ENCODE results near the gene PPP1R13L. TPM values are rescaled to one million over a fixed set of nuclear protein-coding genes. Genes with fewer than 3 reads are reported as not detected.

PPP1R13L gene
- total and polyA plus RNA-seq, 2 of the 8 experiments (the other 6 are each of a cell fraction or from before 2014, with no cell fraction given), result 9.1 to 15.3 TPM

GRCh38 chr19:45404557-45405434 lies at the start of gene PPP1R13L (continued):
- TF ChIP-seq HDAC2 (IDR thresholded peaks at IDR 0.05; ENCODE audit: borderline replicate concordance in 1 of 2, low read depth in 2 of 2, low read length in 2 of 2) (peak; percentile 50 to 96; a peak in 2 of 4 replicates), CHD2 (IDR thresholded peaks at IDR 0.05; ENCODE audit: low read length) (no peak), ATF3 (IDR thresholded peaks at IDR 0.05; ENCODE audit: insufficient read depth, low read depth, low read length) (no peak), TCF12 (IDR thresholded peaks at IDR 0.05; ENCODE audit: low read depth, low read length) (no peak), SIX5 (IDR thresholded peaks at IDR 0.05; ENCODE audit: low read depth, low read length) (peak; percentile 48; the same call in 1 of the 2 replicates), POLR2AphosphoS5 (IDR thresholded peaks at IDR 0.05; ENCODE audit: low read depth, low read length) (no peak), YY1 (IDR thresholded peaks at IDR 0.05; ENCODE audit: low read depth, low read length) (no peak), E2F6 (IDR thresholded peaks at IDR 0.05) (no peak; the same call in 1 of the 2 replicates), RBBP5 (IDR thresholded peaks at IDR 0.05; ENCODE audit: borderline replicate concordance, low read depth, low read length) (no peak), TAF1 (IDR thresholded peaks at IDR 0.05; ENCODE audit: low read depth, low read length) (no peak), CREB1 (IDR thresholded peaks at IDR 0.05) (peak; percentile 11), NANOG (IDR thresholded peaks at IDR 0.05; ENCODE audit: insufficient read depth, low read depth, low read length, poor library complexity, severe bottlenecking) (no peak), FOSL1 (IDR thresholded peaks at IDR 0.05; ENCODE audit: insufficient read depth, low read depth, low read length) (no peak), BRCA1 (IDR thresholded peaks at IDR 0.05; ENCODE audit: low read depth, low read length) (no peak), EP300 (IDR thresholded peaks at IDR 0.05; ENCODE audit: borderline replicate concordance in 1 of 2, low read depth in 2 of 2, low read length in 2 of 2) (no peak), CTBP2 (IDR thresholded peaks at IDR 0.05; ENCODE audit: borderline replicate concordance, insufficient read depth, insufficient read length, low read length) (no peak), JUND (IDR thresholded peaks at IDR 0.05; ENCODE audit: low read length) (no peak), SUZ12 (IDR thresholded peaks at IDR 0.05; ENCODE audit: low read length) (no peak), POLR2A (IDR thresholded peaks at IDR 0.05; ENCODE audit: control extremely low read depth in 1 of 2, low read depth in 2 of 2, low read length in 2 of 2) (no peak; a peak in 1 of 3 replicates), SP2 (IDR thresholded peaks at IDR 0.05; ENCODE audit: low read length) (no peak)
